ENCODE results near the gene ZNF358. TPM values are rescaled to one million over a fixed set of nuclear protein-coding genes. Genes with fewer than 3 reads are reported as not detected.

Gene ZNF358
- total RNA-seq, 1 donor from 2014 or later, result 16.9 TPM

GRCh38 chr19:7527516-7528191 is 11.8 kb downstream of the ZNF358 start:
- Mint-ChIP-seq H3K36me3 (ENCODE audit: low read depth) (peaks cover 16% of the 10 kb centered on the region), H3K9me3 (no peaks in the 10 kb centered on the region), H3K27me3 (no peaks in the 10 kb centered on the region), H3K4me3 (no peak overlapping the region), H3K27ac (no peak overlapping the region), H3K4me1 (peaks cover 8% of the 10 kb centered on the region)
- POLR2A ChIA-PET, result no interaction called here
- DNase-seq (no peak), ATAC-seq (ENCODE audit: low read depth) (no peak)
- intact Hi-C loops (cut with micrococcal nuclease), result no loop called here
- CTCF ChIA-PET, result no interaction called here
- TF ChIP-seq, protein P1, sequence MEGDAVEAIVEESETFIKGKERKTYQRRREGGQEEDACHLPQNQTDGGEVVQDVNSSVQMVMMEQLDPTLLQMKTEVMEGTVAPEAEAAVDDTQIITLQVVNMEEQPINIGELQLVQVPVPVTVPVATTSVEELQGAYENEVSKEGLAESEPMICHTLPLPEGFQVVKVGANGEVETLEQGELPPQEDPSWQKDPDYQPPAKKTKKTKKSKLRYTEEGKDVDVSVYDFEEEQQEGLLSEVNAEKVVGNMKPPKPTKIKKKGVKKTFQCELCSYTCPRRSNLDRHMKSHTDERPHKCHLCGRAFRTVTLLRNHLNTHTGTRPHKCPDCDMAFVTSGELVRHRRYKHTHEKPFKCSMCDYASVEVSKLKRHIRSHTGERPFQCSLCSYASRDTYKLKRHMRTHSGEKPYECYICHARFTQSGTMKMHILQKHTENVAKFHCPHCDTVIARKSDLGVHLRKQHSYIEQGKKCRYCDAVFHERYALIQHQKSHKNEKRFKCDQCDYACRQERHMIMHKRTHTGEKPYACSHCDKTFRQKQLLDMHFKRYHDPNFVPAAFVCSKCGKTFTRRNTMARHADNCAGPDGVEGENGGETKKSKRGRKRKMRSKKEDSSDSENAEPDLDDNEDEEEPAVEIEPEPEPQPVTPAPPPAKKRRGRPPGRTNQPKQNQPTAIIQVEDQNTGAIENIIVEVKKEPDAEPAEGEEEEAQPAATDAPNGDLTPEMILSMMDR (IDR thresholded peaks at IDR 0.05), result no peak

- intact Hi-C loops (cut with micrococcal nuclease), result no loop called here
- CTCF ChIA-PET, result no interaction called here
- Mint-ChIP-seq H3K4me3 (no peak overlapping the region), H3K4me1 (peaks cover 8% of the 10 kb centered on the region), H3K27me3 (no peaks in the 10 kb centered on the region), H3K36me3 (ENCODE audit: low read depth) (peaks cover 16% of the 10 kb centered on the region), H3K9me3 (no peaks in the 10 kb centered on the region), H3K27ac (no peak overlapping the region)
- TF ChIP-seq, protein P1 (IDR thresholded peaks at IDR 0.05), result no peak
- ATAC-seq (ENCODE audit: low read depth) (no peak), DNase-seq (no peak)
- POLR2A ChIA-PET, result no interaction called here
Measured at GRCh38 chr19:7528192-7528519, 12.3 kb downstream of the ZNF358 start.

- Mint-ChIP-seq H3K36me3 (ENCODE audit: low read depth) (peaks cover 16% of the 10 kb centered on the region), H3K27me3 (no peaks in the 10 kb centered on the region), H3K9me3 (no peaks in the 10 kb centered on the region), H3K4me1 (peaks cover 9% of the 10 kb centered on the region), H3K27ac (no peak overlapping the region), H3K4me3 (no peak overlapping the region)
- no peak for DNase-seq
- POLR2A ChIA-PET, result no interaction called here
- CTCF ChIA-PET, result no interaction called here
- no peak for ATAC-seq (ENCODE audit: low read depth)
- TF ChIP-seq, protein P1 (IDR thresholded peaks at IDR 0.05), result no peak
- intact Hi-C loops (cut with micrococcal nuclease), result no loop called here
Measured at GRCh38 chr19:7528522-7529245, 12.8 kb downstream of the ZNF358 start.

GRCh38 chr19:7529246-7529600 is 13.3 kb downstream of the ZNF358 start:
- Mint-ChIP-seq H3K27ac (no peak overlapping the region), H3K4me3 (no peak overlapping the region)
- POLR2A ChIA-PET, result no interaction called here

More at GRCh38 chr19:7529246-7529600, 13.3 kb downstream of the ZNF358 start:
- intact Hi-C loops (cut with micrococcal nuclease), result no loop called here
- TF ChIP-seq, protein P1 (IDR thresholded peaks at IDR 0.05), result no peak
- H3K9me3 Mint-ChIP-seq, result no peaks in the 10 kb centered on the region
- ATAC-seq (ENCODE audit: low read depth), result no peak
- CTCF ChIA-PET, result no interaction called here
- H3K27me3 Mint-ChIP-seq, result no peaks in the 10 kb centered on the region
- DNase-seq, result no peak
- peaks cover 12% of the 10 kb centered on the region for H3K4me1 Mint-ChIP-seq
- peaks cover 16% of the 10 kb centered on the region for H3K36me3 Mint-ChIP-seq (ENCODE audit: low read depth)
